SW 1271 (cell line): Measurements from ENCODE around the gene SEMA6B.

ENCODE experiments used
- DNase-seq, 2 experiments: peaks; one replicate each; lab custom pipeline; 2025; lab: John Stamatoyannopoulos, UW

The SEMA6B gene

DNA sequence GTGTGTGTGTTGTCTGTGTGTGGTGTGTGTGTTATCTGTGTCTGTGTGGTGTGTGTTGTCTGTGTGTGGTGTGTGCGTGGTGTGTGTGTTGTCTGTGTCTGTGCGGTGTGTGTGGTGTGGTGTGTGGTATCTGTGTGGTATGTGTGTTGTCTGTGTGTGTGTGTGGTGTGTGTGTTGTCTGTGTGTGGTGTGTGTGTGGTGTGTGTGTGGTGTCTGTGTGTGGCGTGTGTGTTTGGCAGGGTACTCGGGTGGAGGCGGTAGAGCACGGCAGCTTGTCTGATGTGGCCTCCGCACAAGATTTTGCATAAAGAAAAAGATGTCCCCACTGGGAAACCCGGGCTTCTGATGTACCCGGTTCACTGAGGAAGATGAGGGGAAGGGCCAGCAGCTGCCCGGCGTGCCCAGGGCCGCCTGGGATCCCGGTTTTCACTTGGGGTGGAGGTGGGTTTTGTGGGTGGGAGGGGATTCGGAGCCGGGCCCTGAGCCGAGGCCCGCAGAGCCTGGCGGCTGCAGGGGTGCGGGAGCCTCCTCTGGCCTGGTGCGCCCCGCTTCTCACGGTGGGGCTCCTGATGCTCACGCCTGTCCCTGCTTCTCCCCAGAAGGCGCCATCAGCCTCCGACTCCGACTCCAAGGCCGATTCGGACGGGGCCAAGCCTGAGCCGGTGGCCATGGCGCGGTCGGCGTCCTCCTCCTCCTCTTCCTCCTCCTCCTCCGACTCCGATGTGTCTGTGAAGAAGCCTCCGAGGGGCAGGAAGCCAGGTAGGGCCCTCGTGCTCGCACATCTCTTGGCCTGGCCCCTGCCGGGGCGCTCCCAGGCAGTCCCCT, 66.2 kb downstream of the SEMA6B start:
- no peak for DNase-seq
